Panc1 (cell line): Measurements from ENCODE around the gene PLAAT2. TPM values are rescaled to one million over a fixed set of nuclear protein-coding genes. Genes with fewer than 3 reads are reported as not detected.

Experiments used
- ATAC-seq: fragments of 200-7000 bp; cut with Tn5 transposase; 2 replicates; pipeline ENCODE4 v1.9.1; 2020; ENCODE audit warnings: mild to moderate bottlenecking, moderate library complexity
- BruUV-seq: library from RNA; stranded (reverse); fragments of 400-500 nt; replicated peaks from 2 replicates; lab custom pipeline; 2021; lab: Mats Ljungman, UMichigan
- CTCF ChIA-PET: fragments of 300-600 bp; sonication (Branson Sonifier 250); formaldehyde crosslinking; loops from one replicate; lab custom pipeline; 2022; ENCODE audit warnings: antibody characterized with exemption; lab: Charles Lee
- POLR2A ChIA-PET: fragments of 300-600 bp; sonication (Branson Sonifier 250); formaldehyde crosslinking; loops from one replicate; lab custom pipeline; 2022; ENCODE audit warnings: antibody characterized with exemption; lab: Charles Lee
- DNase-seq: peaks from one replicate; pipeline ENCODE4 v3.0.0-alpha.2; 2010; ENCODE audit warnings: low read depth, low spot score
- H3K27ac ChIP-seq: 2 replicates; pipeline ENCODE4 v1.5.1; 2011; ENCODE audit warnings: mild to moderate bottlenecking, low read length, inconsistent platforms
- H3K27me3 ChIP-seq: fragments of 200-500 bp; sonication (Bioruptor generic); 2 replicates; pipeline ENCODE4 v1.6.0; 2014; ENCODE audit warnings: low read length, inconsistent platforms; ENCODE audit not compliant: control insufficient read depth, insufficient read depth
- H3K36me3 ChIP-seq: fragments of 200-500 bp; sonication (Bioruptor generic); 2 replicates; pipeline ENCODE4 v1.5.1; 2014; ENCODE audit warnings: inconsistent platforms, mild to moderate bottlenecking, low read length, moderate library complexity; ENCODE audit not compliant: control insufficient read depth, insufficient read depth
- H3K4me1 ChIP-seq: 2 replicates; pipeline ENCODE4 v1.5.1; 2011; ENCODE audit warnings: inconsistent platforms, mild to moderate bottlenecking, low read length, moderate library complexity; ENCODE audit not compliant: control insufficient read depth, insufficient read depth
- H3K4me3 ChIP-seq, 2 experiments: 2 replicates each; pipeline ENCODE4 v1.5.1; 2011 to 2012; ENCODE audit warnings: low read depth in 2 of 2, low read length in 2 of 2, mild to moderate bottlenecking in 2 of 2, inconsistent platforms in 1 of 2, moderate library complexity in 1 of 2
- H3K9me3 ChIP-seq: fragments of 200-500 bp; sonication (Bioruptor generic); 2 replicates; pipeline ENCODE4 v1.5.1; 2014; ENCODE audit warnings: low read depth, mild to moderate bottlenecking, inconsistent platforms, low read length, moderate library complexity; ENCODE audit not compliant: control insufficient read depth, insufficient read depth
- POLR2AphosphoS5 ChIP-seq: IDR thresholded peaks from 2 replicates; pipeline ENCODE4 v1.6.1; 2012; ENCODE audit warnings: mild to moderate bottlenecking, low read depth, low read length, moderate library complexity
- SIN3A ChIP-seq: IDR thresholded peaks from 2 replicates; pipeline ENCODE4 v1.6.1; 2012; ENCODE audit warnings: low read depth, mild to moderate bottlenecking, low read length, moderate library complexity, borderline replicate concordance; ENCODE audit not compliant: insufficient read depth
- TCF7L2 ChIP-seq: IDR thresholded peaks from 2 replicates; pipeline ENCODE4 v1.6.1; 2011; ENCODE audit warnings: mild to moderate bottlenecking, low read depth, low read length, inconsistent platforms
- in situ Hi-C: cut with HindIII; loops from 2 replicates; pipeline ENCODE4 v1.10.0; 2016; ENCODE audit warnings: low sequenced_read_pairs, low pct_unique_long_range_greater_than_20kb
- intact Hi-C: fragments of 100-400 bp; cut with micrococcal nuclease; formaldehyde crosslinking; loops from one replicate; pipeline ENCODE4 v1.10.0; 2022; ENCODE audit not compliant: unreplicated experiment
- total RNA-seq: library from RNA; stranded (reverse); gene quantifications from one replicate; pipeline ENCODE4 v1.2.1, GENCODE V29; 2021; ENCODE audit not compliant: unreplicated experiment
- TF ChIP-seq, protein P1 (sequence below): fragments of 450-650 bp; IDR thresholded peaks from 2 replicates; pipeline ENCODE4 v1.5.1; 2017; ENCODE audit warnings: mild to moderate bottlenecking
- TF ChIP-seq, protein P2 (sequence below), 2 experiments: IDR thresholded peaks; 2 replicates each; pipeline ENCODE4 v1.6.1; 2011 to 2012; ENCODE audit warnings: low read depth in 2 of 2, control low read depth in 1 of 2, low read length in 1 of 2, mild to moderate bottlenecking in 1 of 2, moderate library complexity in 1 of 2; ENCODE audit not compliant: insufficient read depth in 1 of 2

Gene PLAAT2
- total RNA-seq, 1 experiment from 2014 or later, result not detected

DNA sequence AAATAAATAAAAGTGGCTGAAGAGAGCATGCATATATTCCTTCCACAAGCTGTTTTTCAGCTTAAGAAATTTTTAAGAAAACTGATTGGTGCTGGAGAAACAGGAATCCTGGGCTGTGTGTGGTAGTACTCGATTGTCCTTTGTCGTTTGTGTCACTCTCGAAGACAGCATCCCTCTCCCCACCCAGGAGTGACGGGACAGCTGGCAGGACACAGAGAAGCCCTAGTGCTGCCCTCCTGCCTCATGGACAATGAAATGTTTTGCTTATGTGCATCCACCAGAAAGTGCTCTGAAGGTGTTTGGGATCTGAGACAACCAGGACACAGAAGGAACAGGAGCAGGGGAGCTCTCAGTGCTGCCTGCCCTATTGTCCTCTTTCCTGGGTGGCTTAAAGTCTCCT lies 13.8 kb downstream of the PLAAT2 start:
- Histone ChIP-seq H3K4me1 (no peaks in the 10 kb centered on the region), H3K4me3 (no peak overlapping the region), H3K27ac (no peak overlapping the region), H3K27me3 (no peaks in the 10 kb centered on the region), H3K9me3 (no peaks in the 10 kb centered on the region), H3K36me3 (no peaks in the 10 kb centered on the region)
- in situ Hi-C loops, result no loop called here
- CTCF ChIA-PET, result interaction anchor here (0.6 kb wide), 1 partner anchor 1077 kb away, joined by 4 read pairs; no protein-coding TSS in a partner anchor
- POLR2A ChIA-PET, result no interaction called here
- TF ChIP-seq POLR2AphosphoS5, result no peak
- TF ChIP-seq, protein P1, sequence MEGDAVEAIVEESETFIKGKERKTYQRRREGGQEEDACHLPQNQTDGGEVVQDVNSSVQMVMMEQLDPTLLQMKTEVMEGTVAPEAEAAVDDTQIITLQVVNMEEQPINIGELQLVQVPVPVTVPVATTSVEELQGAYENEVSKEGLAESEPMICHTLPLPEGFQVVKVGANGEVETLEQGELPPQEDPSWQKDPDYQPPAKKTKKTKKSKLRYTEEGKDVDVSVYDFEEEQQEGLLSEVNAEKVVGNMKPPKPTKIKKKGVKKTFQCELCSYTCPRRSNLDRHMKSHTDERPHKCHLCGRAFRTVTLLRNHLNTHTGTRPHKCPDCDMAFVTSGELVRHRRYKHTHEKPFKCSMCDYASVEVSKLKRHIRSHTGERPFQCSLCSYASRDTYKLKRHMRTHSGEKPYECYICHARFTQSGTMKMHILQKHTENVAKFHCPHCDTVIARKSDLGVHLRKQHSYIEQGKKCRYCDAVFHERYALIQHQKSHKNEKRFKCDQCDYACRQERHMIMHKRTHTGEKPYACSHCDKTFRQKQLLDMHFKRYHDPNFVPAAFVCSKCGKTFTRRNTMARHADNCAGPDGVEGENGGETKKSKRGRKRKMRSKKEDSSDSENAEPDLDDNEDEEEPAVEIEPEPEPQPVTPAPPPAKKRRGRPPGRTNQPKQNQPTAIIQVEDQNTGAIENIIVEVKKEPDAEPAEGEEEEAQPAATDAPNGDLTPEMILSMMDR, result no peak
- TF ChIP-seq, protein P2, sequence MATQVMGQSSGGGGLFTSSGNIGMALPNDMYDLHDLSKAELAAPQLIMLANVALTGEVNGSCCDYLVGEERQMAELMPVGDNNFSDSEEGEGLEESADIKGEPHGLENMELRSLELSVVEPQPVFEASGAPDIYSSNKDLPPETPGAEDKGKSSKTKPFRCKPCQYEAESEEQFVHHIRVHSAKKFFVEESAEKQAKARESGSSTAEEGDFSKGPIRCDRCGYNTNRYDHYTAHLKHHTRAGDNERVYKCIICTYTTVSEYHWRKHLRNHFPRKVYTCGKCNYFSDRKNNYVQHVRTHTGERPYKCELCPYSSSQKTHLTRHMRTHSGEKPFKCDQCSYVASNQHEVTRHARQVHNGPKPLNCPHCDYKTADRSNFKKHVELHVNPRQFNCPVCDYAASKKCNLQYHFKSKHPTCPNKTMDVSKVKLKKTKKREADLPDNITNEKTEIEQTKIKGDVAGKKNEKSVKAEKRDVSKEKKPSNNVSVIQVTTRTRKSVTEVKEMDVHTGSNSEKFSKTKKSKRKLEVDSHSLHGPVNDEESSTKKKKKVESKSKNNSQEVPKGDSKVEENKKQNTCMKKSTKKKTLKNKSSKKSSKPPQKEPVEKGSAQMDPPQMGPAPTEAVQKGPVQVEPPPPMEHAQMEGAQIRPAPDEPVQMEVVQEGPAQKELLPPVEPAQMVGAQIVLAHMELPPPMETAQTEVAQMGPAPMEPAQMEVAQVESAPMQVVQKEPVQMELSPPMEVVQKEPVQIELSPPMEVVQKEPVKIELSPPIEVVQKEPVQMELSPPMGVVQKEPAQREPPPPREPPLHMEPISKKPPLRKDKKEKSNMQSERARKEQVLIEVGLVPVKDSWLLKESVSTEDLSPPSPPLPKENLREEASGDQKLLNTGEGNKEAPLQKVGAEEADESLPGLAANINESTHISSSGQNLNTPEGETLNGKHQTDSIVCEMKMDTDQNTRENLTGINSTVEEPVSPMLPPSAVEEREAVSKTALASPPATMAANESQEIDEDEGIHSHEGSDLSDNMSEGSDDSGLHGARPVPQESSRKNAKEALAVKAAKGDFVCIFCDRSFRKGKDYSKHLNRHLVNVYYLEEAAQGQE (IDR thresholded peaks at IDR 0.05; ENCODE audit: insufficient read depth in 1 of 2, low read depth in 2 of 2, low read length in 1 of 2), result no peak
- TF ChIP-seq SIN3A, result no peak
- no peak for TF ChIP-seq TCF7L2
- DNase-seq (no peak), ATAC-seq (no peak)
- BruUV-seq, result no TSS peak
- intact Hi-C loops, result no loop called here

DNA sequence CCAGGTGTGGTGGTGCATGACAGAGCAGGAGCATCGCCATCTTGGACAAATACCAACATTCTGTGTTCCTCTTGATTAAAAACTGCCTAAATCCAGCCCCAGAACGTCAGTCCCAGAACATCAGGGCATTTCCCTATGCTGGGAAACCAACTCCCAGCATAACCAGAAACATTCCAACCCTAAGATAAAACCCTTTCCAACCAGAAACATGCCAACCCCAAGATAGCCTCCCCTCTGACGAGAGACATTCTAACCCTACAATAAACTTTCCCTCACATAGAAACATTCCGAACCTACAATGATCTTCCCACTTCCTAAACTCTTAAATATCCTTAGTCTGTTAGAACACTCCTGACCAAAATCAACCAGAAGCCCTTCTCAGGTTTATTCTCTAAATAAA lies 15.0 kb downstream of the PLAAT2 start:
- in situ Hi-C loops, result no loop called here
- TF ChIP-seq, protein P1, result no peak
- TF ChIP-seq, protein P2 (IDR thresholded peaks at IDR 0.05; ENCODE audit: insufficient read depth in 1 of 2, low read depth in 2 of 2, low read length in 1 of 2), result no peak
- TF ChIP-seq POLR2AphosphoS5 (no peak), TCF7L2 (no peak), SIN3A (no peak)
- no peaks in the 10 kb centered on the region for H3K4me1 ChIP-seq
- H3K9me3 ChIP-seq, result no peaks in the 10 kb centered on the region
- intact Hi-C loops, result no loop called here
- no peak overlapping the region for H3K4me3 ChIP-seq
- ATAC-seq, result no peak
- DNase-seq, result no peak
- no peaks in the 10 kb centered on the region for H3K36me3 ChIP-seq
- no peaks in the 10 kb centered on the region for H3K27me3 ChIP-seq
- no TSS peak for BruUV-seq
- ChIA-PET CTCF (no interaction called here), POLR2A (no interaction called here)
- H3K27ac ChIP-seq, result no peak overlapping the region
